GM10248 (cell line): Measurements from ENCODE around the gene GLTPD2.

Experiments
- CTCF ChIA-PET: fragments of 300-600 bp; sonication (Branson Sonifier 250); formaldehyde crosslinking; extraction: SDS; loops from one replicate; lab custom pipeline; 2021; ENCODE audit warnings: antibody characterized with exemption; lab: Yijun Ruan, JAX
- POLR2A ChIA-PET: fragments of 350-650 bp; sonication (Branson Sonifier 250); formaldehyde crosslinking; extraction: SDS; loops from one replicate; lab custom pipeline; 2020; ENCODE audit warnings: antibody characterized with exemption; lab: Yijun Ruan, JAX
- DNase-seq: peaks from one replicate; pipeline ENCODE4 v3.0.0; 2012; ENCODE audit errors: extremely low spot score
- CTCF ChIP-seq: IDR thresholded peaks from 2 replicates; pipeline ENCODE4 v1.5.1; 2012; ENCODE audit warnings: mild to moderate bottlenecking, low read depth; ENCODE audit errors: extremely low read depth, missing control alignments, control extremely low read depth

GLTPD2 gene

GRCh38 chr17:4789701-4789950 lies 862 bp downstream of the GLTPD2 start:
- no peak for DNase-seq
- ChIA-PET POLR2A (interaction anchor here (1.3 to 1.5 kb wide), 2 partner anchors 17 to 232 kb away, joined by 3 to 4 read pairs; partner anchors contain the start of gene PLD2), CTCF (interaction anchor here (0.6 to 2.5 kb wide), 30 partner anchors 10 to 222 kb away, joined by 3 to 21 read pairs (median 6); partner anchors contain the start of genes ARRB2, C17orf107, C17orf114 and CHRNE)
- TF ChIP-seq CTCF: no peak

- ChIA-PET CTCF (interaction anchor here (0.6 to 2.5 kb wide), 36 partner anchors 10 to 223 kb away, joined by 3 to 21 read pairs (median 6); partner anchors contain the start of genes ARRB2, C17orf107, C17orf114 and CHRNE), POLR2A (interaction anchor here (1.3 to 1.5 kb wide), 2 partner anchors 17 to 233 kb away, joined by 3 to 4 read pairs; partner anchors contain the start of gene PLD2)
- DNase-seq: peak; percentile 93
- TF ChIP-seq CTCF: peak; percentile 68
Observed at GRCh38 chr17:4789951-4790704, 1.4 kb downstream of the GLTPD2 start.

GRCh38 chr17:4790705-4791088 lies 1.9 kb downstream of the GLTPD2 start:
- CTCF ChIA-PET: interaction anchor here (0.6 to 2.5 kb wide), 32 partner anchors 10 to 223 kb away, joined by 3 to 21 read pairs (median 6); partner anchors contain the start of genes ARRB2, C17orf107, C17orf114 and CHRNE
- no peak for TF ChIP-seq CTCF
- DNase-seq: no peak
- POLR2A ChIA-PET: interaction anchor here (1.3 to 1.5 kb wide), 2 partner anchors 16 to 233 kb away, joined by 3 to 4 read pairs; partner anchors contain the start of gene PLD2

GRCh38 chr17:4795168-4795567 lies 6.4 kb downstream of the GLTPD2 start:
- ChIA-PET POLR2A (no interaction called here), CTCF (no interaction called here)
- no peak for TF ChIP-seq CTCF
- DNase-seq: no peak

GRCh38 chr17:4796552-4796920 lies 7.8 kb downstream of the GLTPD2 start:
- TF ChIP-seq CTCF: no peak
- ChIA-PET POLR2A (interaction anchor here (0.6 to 1.0 kb wide), 2 partner anchors 10 to 22 kb away, joined by 3 to 4 read pairs; partner anchors contain the start of gene PLD2), CTCF (interaction anchor here (2.1 kb wide), 1 partner anchor 11 kb away, joined by 8 read pairs; the partner anchor contains the start of gene PLD2)
- no peak for DNase-seq

- POLR2A ChIA-PET: no interaction called here
- TF ChIP-seq CTCF: no peak
- CTCF ChIA-PET: interaction anchor here (5.0 kb wide), 1 partner anchor 10 kb away, joined by 20 read pairs; no protein-coding TSS in a partner anchor
- DNase-seq: no peak
Observed at GRCh38 chr17:4800462-4801196, 11.9 kb downstream of the GLTPD2 start.
